Neural progenitor cell (in vitro differentiated cells): Measurements from ENCODE around the gene TMEM250.

Experiments used
- EZH2 ChIP-seq: fragments of 200-600 bp; sonication (generic); IDR thresholded peaks from 2 replicates; pipeline ENCODE4 v1.6.1; 2017; ENCODE audit warnings: antibody characterized with exemption, mild to moderate bottlenecking, moderate library complexity
- TF ChIP-seq, protein P1 (sequence below): fragments of 200-600 bp; sonication (generic); IDR thresholded peaks from 2 replicates; pipeline ENCODE4 v1.5.1; 2017; ENCODE audit warnings: antibody characterized with exemption, mild to moderate bottlenecking

- TF ChIP-seq, protein P1, sequence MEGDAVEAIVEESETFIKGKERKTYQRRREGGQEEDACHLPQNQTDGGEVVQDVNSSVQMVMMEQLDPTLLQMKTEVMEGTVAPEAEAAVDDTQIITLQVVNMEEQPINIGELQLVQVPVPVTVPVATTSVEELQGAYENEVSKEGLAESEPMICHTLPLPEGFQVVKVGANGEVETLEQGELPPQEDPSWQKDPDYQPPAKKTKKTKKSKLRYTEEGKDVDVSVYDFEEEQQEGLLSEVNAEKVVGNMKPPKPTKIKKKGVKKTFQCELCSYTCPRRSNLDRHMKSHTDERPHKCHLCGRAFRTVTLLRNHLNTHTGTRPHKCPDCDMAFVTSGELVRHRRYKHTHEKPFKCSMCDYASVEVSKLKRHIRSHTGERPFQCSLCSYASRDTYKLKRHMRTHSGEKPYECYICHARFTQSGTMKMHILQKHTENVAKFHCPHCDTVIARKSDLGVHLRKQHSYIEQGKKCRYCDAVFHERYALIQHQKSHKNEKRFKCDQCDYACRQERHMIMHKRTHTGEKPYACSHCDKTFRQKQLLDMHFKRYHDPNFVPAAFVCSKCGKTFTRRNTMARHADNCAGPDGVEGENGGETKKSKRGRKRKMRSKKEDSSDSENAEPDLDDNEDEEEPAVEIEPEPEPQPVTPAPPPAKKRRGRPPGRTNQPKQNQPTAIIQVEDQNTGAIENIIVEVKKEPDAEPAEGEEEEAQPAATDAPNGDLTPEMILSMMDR = no peak
- TF ChIP-seq EZH2 = no peak
These were observed 29.6 kb downstream of the TMEM250 start for GRCh38 chr9:136088939-136089696.
